SU-DHL-6 (cell line): ENCODE measurements around the gene ITGB7.

Experiments
- H2AFZ ChIP-seq: fragments of 200-600 bp; sonication (generic); 2 replicates; pipeline ENCODE4 v1.6.1; 2014; ENCODE audit warnings: low read depth, mild to moderate bottlenecking, moderate library complexity, mixed read lengths, antibody characterized with exemption, low read length; ENCODE audit not compliant: severe bottlenecking
- H3F3A ChIP-seq: fragments of 200-600 bp; shearing (Covaris generic); 2 replicates; pipeline ENCODE4 v1.6.0; 2016; ENCODE audit warnings: antibody characterized with exemption, mild to moderate bottlenecking; ENCODE audit not compliant: insufficient read depth
- H3K27ac ChIP-seq: fragments of 200-600 bp; sonication (generic); 2 replicates; pipeline ENCODE4 v1.5.1; 2016; ENCODE audit warnings: low read depth, mild to moderate bottlenecking, low read length, moderate library complexity, mixed read lengths
- H3K27me3 ChIP-seq: fragments of 200-600 bp; sonication (generic), shearing (Covaris generic); 2 replicates; pipeline ENCODE4 v1.6.0; 2014; ENCODE audit warnings: mild to moderate bottlenecking, low read length
- H3K36me3 ChIP-seq: fragments of 200-600 bp; sonication (generic); 2 replicates; pipeline ENCODE4 v1.6.1; 2014; ENCODE audit warnings: mild to moderate bottlenecking, low read length, mixed read lengths
- H3K4me2 ChIP-seq: fragments of 300-600, 200-600 bp; shearing (Covaris generic), sonication (generic); 2 replicates; pipeline ENCODE4 v1.6.0; 2014; ENCODE audit warnings: low read length, low read depth, mild to moderate bottlenecking; ENCODE audit not compliant: poor library complexity, severe bottlenecking
- H3K4me3 ChIP-seq: fragments of 200-600 bp; sonication (generic); 2 replicates; pipeline ENCODE4 v1.5.1; 2014; ENCODE audit warnings: antibody characterized with exemption, low read length, mild to moderate bottlenecking, mixed read lengths; ENCODE audit not compliant: insufficient read depth, poor library complexity, severe bottlenecking
- H3K79me2 ChIP-seq: fragments of 200-600 bp; sonication (generic); 2 replicates; pipeline ENCODE4 v1.6.1; 2014; ENCODE audit warnings: mild to moderate bottlenecking, low read length, moderate library complexity; ENCODE audit not compliant: insufficient read depth
- H3K9ac ChIP-seq: fragments of 200-600 bp; sonication (generic); 2 replicates; pipeline ENCODE4 v1.7.0; 2014; ENCODE audit warnings: mild to moderate bottlenecking, low read length
- H3K9me2 ChIP-seq: fragments of 200-600 bp; sonication (generic); replicated peaks from 2 replicates; pipeline ENCODE4 v1.6.1; 2014; ENCODE audit warnings: low read length; ENCODE audit not compliant: insufficient read depth
- H3K9me3 ChIP-seq: fragments of 200-600 bp; sonication (generic); 2 replicates; pipeline ENCODE4 v1.6.1; 2014; ENCODE audit warnings: low read length, mixed read lengths; ENCODE audit not compliant: insufficient read depth
- H4K20me1 ChIP-seq: fragments of 200-600 bp; sonication (generic); 2 replicates; pipeline ENCODE4 v1.6.1; 2014; ENCODE audit warnings: low read depth, mild to moderate bottlenecking, antibody characterized with exemption, low read length, moderate library complexity, mixed read lengths
- EZH2phosphoT487 ChIP-seq: fragments of 200-600 bp; sonication (generic), shearing (Covaris generic); conservative IDR thresholded peaks from 2 replicates; pipeline ENCODE4 v1.6.1; 2018; ENCODE audit warnings: mild to moderate bottlenecking, antibody characterized with exemption, low read length, moderate library complexity, mixed read lengths
- TF ChIP-seq, protein P1 (sequence below): fragments of 200-600 bp; sonication (generic); IDR thresholded peaks from one replicate; pipeline ENCODE4 v1.5.1; 2017; ENCODE audit warnings: antibody characterized with exemption, mild to moderate bottlenecking, low read length, moderate library complexity; ENCODE audit not compliant: insufficient read depth, poor library complexity, severe bottlenecking

ITGB7 gene

DNA sequence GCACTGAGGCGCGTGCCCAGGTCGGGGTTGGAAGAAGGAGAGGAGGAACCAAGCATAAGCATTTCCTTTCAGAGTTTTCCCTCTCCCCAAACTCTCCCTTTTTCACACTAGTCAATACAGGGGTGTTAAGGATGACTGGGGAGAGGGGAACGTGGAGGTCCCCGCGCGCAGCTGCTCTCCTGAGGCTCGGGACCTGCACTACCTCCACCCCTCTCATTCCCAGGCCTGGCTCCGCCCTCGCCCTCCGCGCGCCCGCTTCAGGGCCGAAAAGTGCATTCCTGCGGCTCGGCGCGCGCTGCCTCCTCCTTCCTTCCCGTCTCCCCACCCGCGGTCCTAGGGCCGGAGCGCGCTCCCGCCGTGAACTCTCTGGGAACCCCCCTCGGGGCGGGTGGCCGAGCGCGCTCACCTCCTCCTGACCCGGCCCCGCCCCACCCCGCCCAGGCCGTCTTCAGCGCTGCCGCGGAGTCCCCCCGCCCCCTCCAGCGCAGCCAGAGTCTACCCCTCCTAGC, 13.7 kb upstream of the ITGB7 start:
- Histone ChIP-seq H3K4me2 (peak overlapping the region; percentile 92), H3K9me3 (no peaks in the 10 kb centered on the region), H3K9ac (peak overlapping the region; percentile 69), H2AFZ (peak overlapping the region; percentile 95), H3K4me3 (peak overlapping the region; percentile 54), H4K20me1 (no peaks in the 10 kb centered on the region), H3K27ac (peak overlapping the region; percentile 90), H3K27me3 (no peaks in the 10 kb centered on the region), H3K79me2 (no peaks in the 10 kb centered on the region), H3K36me3 (no peaks in the 10 kb centered on the region), H3F3A (peaks cover 11% of the 10 kb centered on the region), H3K9me2 (no peaks in the 10 kb centered on the region)
- TF ChIP-seq, protein P1, sequence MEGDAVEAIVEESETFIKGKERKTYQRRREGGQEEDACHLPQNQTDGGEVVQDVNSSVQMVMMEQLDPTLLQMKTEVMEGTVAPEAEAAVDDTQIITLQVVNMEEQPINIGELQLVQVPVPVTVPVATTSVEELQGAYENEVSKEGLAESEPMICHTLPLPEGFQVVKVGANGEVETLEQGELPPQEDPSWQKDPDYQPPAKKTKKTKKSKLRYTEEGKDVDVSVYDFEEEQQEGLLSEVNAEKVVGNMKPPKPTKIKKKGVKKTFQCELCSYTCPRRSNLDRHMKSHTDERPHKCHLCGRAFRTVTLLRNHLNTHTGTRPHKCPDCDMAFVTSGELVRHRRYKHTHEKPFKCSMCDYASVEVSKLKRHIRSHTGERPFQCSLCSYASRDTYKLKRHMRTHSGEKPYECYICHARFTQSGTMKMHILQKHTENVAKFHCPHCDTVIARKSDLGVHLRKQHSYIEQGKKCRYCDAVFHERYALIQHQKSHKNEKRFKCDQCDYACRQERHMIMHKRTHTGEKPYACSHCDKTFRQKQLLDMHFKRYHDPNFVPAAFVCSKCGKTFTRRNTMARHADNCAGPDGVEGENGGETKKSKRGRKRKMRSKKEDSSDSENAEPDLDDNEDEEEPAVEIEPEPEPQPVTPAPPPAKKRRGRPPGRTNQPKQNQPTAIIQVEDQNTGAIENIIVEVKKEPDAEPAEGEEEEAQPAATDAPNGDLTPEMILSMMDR: no peak
- TF ChIP-seq EZH2phosphoT487: no peak

DNA sequence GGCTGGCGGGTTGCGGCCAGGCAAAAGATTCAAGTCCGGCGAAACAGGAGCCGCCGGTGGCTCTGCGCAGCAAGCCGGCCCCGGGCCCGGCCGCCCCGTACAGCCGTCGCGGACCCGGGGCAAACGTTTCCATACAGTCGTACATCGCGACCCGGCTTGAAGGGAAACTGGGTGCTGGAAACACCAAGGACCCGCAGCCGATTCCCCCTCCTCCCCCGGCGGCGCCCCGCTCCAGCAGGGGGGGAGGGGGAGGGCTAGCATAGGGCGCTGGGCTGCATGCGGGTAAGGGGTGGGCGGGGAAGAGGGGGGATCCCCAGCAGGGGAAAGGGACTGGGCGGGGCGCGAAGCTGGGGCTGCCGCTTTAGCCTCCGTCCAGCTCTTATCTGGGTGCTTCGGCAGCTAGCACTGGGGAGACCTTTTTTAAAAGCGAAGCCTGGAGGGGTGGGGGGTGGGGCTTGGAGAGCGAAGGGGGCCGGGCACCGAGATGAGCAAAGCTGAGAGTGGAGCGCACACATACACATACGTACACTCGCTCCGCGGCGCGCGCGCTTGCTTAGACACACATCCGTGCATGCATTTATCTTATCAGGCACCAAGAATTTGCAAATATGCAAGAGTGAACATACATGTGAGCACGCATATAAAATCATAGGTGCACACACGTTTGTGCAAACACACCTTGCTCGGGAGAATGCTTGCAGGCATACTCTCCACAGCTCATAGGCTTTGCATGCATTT, 13.1 kb upstream of the ITGB7 start:
- TF ChIP-seq, protein P1: no peak
- no peak for TF ChIP-seq EZH2phosphoT487
- Histone ChIP-seq H3K36me3 (no peaks in the 10 kb centered on the region), H3K9me2 (no peaks in the 10 kb centered on the region), H3K27ac (peak overlapping the region; percentile 90; the same call in 1 of the 2 replicates), H3K27me3 (no peaks in the 10 kb centered on the region), H2AFZ (peak overlapping the region; percentile 88), H3K9me3 (no peaks in the 10 kb centered on the region), H4K20me1 (no peaks in the 10 kb centered on the region), H3K9ac (peak overlapping the region; percentile 69), H3F3A (peaks cover 11% of the 10 kb centered on the region), H3K4me2 (peak overlapping the region; percentile 92), H3K4me3 (peak overlapping the region; percentile 54), H3K79me2 (no peaks in the 10 kb centered on the region)

DNA sequence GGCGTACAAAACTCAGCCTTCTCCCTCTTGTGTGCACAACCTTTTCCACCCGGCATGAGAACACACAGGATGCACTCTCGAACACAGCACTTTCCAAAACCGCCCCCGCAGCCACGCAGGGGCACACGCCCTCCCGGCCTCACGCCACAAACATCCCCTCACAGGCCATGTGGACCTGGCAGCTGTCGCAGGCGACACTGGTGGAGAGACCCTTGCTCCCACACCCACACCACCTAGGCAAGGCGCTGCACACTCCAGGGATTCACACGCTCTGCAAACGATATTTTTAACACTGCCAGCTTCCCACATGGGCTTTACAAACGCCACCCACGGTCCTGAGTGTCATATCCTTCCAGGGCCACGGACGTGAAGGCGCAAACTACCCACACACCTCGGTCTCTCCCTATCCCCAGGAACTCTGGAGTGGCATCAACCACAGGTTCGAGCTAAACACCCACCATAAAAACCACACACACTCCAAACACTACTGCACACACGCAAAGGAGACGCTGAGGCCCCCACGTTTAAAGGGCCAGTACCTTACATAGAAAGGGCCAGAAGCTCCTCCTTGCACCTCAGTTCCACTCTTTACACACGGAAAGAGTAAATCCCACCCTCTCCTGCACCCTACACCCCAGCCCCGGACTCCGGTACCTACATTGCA, 12.4 kb upstream of the ITGB7 start:
- Histone ChIP-seq H3K36me3 (no peaks in the 10 kb centered on the region), H3F3A (peaks cover 11% of the 10 kb centered on the region), H3K9me3 (no peaks in the 10 kb centered on the region), H3K27ac (no peak overlapping the region), H3K4me2 (peak overlapping the region; percentile 92), H3K9ac (no peak overlapping the region), H4K20me1 (no peaks in the 10 kb centered on the region), H3K4me3 (peak overlapping the region; percentile 54), H2AFZ (no peak overlapping the region), H3K79me2 (no peaks in the 10 kb centered on the region), H3K27me3 (no peaks in the 10 kb centered on the region), H3K9me2 (no peaks in the 10 kb centered on the region)
- TF ChIP-seq, protein P1: no peak
- TF ChIP-seq EZH2phosphoT487: no peak
